Transverse colon (tissue), 4 donors: ENCODE data around the gene ZNF791. TPM values are rescaled to one million over a fixed set of nuclear protein-coding genes. Genes with fewer than 3 reads are reported as not detected.

ENCODE experiments used
- DNase-seq: peaks from one replicate; pipeline ENCODE4 v3.0.0-alpha.2; 2019
- H3K27ac ChIP-seq, 4 donors: fragments of 200-600 bp; sonication (generic); 2 replicates each; pipeline ENCODE4 v1.5.1; 2016 to 2018; ENCODE audit warnings: inconsistent platforms in 4 of 4
- H3K27me3 ChIP-seq: fragments of 200-600 bp; sonication (generic); 2 replicates; pipeline ENCODE4 v1.5.1; 2017; ENCODE audit warnings: inconsistent platforms
- H3K36me3 ChIP-seq, 4 donors: fragments of 200-600 bp; sonication (generic); 2 replicates each; pipeline ENCODE4 v1.5.1; 2017 to 2019; ENCODE audit warnings: inconsistent platforms in 4 of 4
- H3K4me1 ChIP-seq, 4 donors: fragments of 200-600 bp; sonication (generic); 2 replicates each; pipeline ENCODE4 v1.5.1; 2017 to 2020; ENCODE audit warnings: inconsistent platforms in 4 of 4
- H3K4me3 ChIP-seq, 4 donors: fragments of 200-600 bp; sonication (generic); 1 replicate in 1 of 4; 2 replicates in 3 of 4; pipeline versions ENCODE4 v1.5.1 to v1.6.1; 2017 to 2019; ENCODE audit warnings: inconsistent platforms in 4 of 4
- H3K9me3 ChIP-seq, 2 donors: fragments of 200-600 bp; sonication (generic); 2 replicates each; pipeline ENCODE4 v1.5.1; 2017 to 2019; ENCODE audit warnings: inconsistent platforms in 2 of 2
- CTCF ChIP-seq, 5 experiments: fragments of 200-600 bp in 3 of 5; fragments of 450-650 bp in 2 of 5; sonication (generic) in 3 of 5; IDR thresholded peaks; 1 replicate in 2 of 5; 2 replicates in 3 of 5; pipeline ENCODE4 v1.5.1; 2016 to 2017; ENCODE audit warnings: antibody characterized with exemption in 5 of 5, inconsistent platforms in 3 of 5, mild to moderate bottlenecking in 2 of 5, moderate library complexity in 1 of 5
- EP300 ChIP-seq: sonication (generic); formaldehyde crosslinking; IDR thresholded peaks from one replicate; pipeline ENCODE4 v1.6.1; 2017; ENCODE audit warnings: antibody characterized with exemption, low read depth
- POLR2A ChIP-seq: fragments of 450-650 bp; IDR thresholded peaks from one replicate; pipeline ENCODE4 v1.6.1; 2016; ENCODE audit warnings: antibody characterized with exemption, mild to moderate bottlenecking, moderate library complexity
- POLR2AphosphoS5 ChIP-seq, 3 donors: sonication (generic); formaldehyde crosslinking; IDR thresholded peaks; one replicate each; pipeline ENCODE4 v1.6.1; 2016; ENCODE audit warnings: antibody characterized with exemption in 3 of 3
- WGBS, 2 donors: methylation state at CpG; one replicate each; pipeline ENCODE4 v1.1.5; 2018; ENCODE audit warnings: low coverage in 1 of 2; 5-methylcytosine and 5-hydroxymethylcytosine counted together
- in situ Hi-C, 4 donors: fragments of 200-750 bp; cut with MboI; loops; one replicate each; pipeline versions ENCODE4 v1.15.0 to v1.15.1; 2017; ENCODE audit warnings: low sequenced_read_pairs in 3 of 4, low pct_ligation_motif_present in 1 of 4, low pct_unique_long_range_greater_than_20kb in 1 of 4
- intact Hi-C: fragments of 100-400 bp; cut with DNase I; formaldehyde crosslinking; loops from one replicate; pipeline ENCODE4 v1.15.1; 2023; ENCODE audit warnings: low total_unique reads
- total RNA-seq, 4 donors: library from RNA; depleted of rRNA; stranded (reverse); fragments of >200 nt; gene quantifications; one replicate each; pipeline ENCODE4 v1.1.0, GENCODE V29; 2016

ZNF791 gene
- total RNA-seq, 4 donors from 2014 or later, result 17.5 to 83.0 (median 24.9) TPM

DNA sequence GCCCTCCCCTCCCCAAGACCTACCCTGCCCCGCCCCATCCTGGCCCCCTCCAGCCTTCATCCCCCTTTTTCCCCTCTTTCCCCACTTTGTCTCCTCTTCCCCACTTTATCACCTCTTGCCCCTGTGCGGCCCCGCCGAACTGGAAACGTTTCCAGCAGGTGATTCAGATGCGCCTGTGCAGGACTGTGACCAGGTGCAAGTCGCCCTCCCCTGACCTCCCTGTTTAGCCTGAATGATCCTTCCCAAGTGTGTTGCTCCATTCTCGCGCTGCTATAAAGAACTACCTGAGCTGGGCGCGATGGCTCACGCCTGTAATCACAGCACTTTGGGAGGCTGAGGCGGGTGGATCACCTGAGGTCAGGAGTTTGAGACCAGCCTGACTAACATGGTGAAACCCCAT, 25.9 kb downstream of the ZNF791 start:
- Histone ChIP-seq H3K4me1 (peaks cover 0 to 6% (median 5%) of the 10 kb centered on the region in 4 donors), H3K36me3 (peaks cover 0 to 4% (median 0%) of the 10 kb centered on the region in 4 donors), H3K9me3 (no peaks in the 10 kb centered on the region), H3K27me3 (no peaks in the 10 kb centered on the region), H3K27ac (no peak overlapping the region), H3K4me3 (no peak overlapping the region)
- no peak for DNase-seq
- 53 to 56% methylated on average over 4 to 13 of the region's 13 CpGs for WGBS, 2 donors
- intact Hi-C loops, result no loop called here
- TF ChIP-seq EP300 (no peak), CTCF (IDR thresholded peaks at IDR 0.05) (no peak), POLR2A (no peak), POLR2AphosphoS5 (IDR thresholded peaks at IDR 0.05) (no peak)
- in situ Hi-C loops, result no loop called here

DNA sequence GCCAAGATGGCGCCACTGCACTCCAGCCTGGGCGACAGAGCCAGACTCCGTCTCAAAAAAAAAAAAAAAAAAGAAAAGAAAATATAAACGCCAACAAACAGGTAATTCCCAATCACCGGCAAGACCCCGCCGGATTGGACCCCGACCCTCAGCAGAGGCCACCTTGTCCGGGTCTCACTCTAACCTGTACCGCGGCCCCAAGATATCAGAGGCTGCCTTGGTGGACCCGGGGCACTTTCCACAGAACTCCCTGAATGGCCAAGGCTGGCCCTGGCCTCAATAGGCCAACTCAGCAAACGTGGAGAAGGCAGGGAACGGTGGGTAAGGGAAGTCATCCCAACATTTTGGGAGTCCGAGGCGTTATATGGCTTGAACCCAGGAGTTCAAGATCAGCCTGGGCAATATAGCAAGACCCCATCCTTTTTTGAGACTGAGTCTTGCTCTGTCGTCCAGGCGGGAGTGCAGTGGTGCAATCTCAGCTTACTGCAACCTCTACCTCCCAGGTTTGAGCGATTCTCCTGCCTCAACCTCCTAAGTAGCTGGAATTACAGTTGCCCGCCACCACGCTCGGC, 28.0 kb downstream of the ZNF791 start:
- intact Hi-C loops, result no loop called here
- in situ Hi-C loops, result no loop called here
- Histone ChIP-seq H3K9me3 (no peaks in the 10 kb centered on the region), H3K27ac (no peak overlapping the region), H3K36me3 (no peaks in the 10 kb centered on the region), H3K27me3 (no peaks in the 10 kb centered on the region), H3K4me3 (no peak overlapping the region), H3K4me1 (peaks cover 0 to 6% (median 5%) of the 10 kb centered on the region in 4 donors)
- WGBS, 2 donors, result 87 to 93% methylated on average over 3 to 22 of the region's 22 CpGs
- TF ChIP-seq EP300, result no peak
- no peak for TF ChIP-seq POLR2A
- TF ChIP-seq POLR2AphosphoS5 (IDR thresholded peaks at IDR 0.05), result no peak
- no peak for TF ChIP-seq CTCF (IDR thresholded peaks at IDR 0.05)
- DNase-seq, result no peak

DNA sequence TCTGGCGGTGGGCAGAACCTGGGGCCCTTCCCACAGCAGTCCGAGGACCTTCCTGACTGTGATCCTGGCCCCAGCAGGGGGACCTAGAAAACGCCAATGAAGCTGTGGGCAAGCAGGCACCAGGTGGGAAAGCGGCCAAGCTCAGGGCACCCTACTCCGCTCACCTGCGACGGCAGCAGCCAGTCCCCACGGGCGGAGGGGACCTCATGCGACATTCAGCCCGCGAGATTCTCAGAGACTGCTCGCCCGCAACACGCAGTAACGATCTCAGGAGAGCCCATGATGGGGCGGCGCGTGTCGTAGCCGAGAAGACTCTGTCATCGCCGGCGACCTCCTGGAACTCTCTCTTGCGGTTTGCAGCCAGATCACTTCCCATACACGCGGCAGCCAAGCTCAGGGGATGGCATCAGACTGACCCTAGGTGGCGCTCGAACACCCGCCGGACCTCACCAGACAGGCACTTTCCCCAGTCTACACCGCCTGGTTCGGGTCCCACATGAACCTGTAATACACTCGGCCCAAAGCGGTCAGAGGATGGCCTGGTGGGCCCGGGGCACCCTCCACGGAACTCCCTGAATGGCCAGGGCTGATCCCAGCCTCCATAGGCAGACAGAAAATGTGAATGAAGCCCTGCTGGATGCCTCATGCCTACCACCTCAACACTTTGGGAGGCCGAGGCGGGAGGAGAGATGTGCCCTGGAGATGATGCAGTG, 29.3 kb downstream of the ZNF791 start:
- no peaks in the 10 kb centered on the region for H3K27me3 ChIP-seq
- H3K36me3 ChIP-seq, result no peaks in the 10 kb centered on the region
- no peak overlapping the region for H3K27ac ChIP-seq
- in situ Hi-C loops (no loop called here), intact Hi-C loops (no loop called here)
- 12 to 18% methylated on average over 5 to 15 of the region's 39 CpGs for WGBS, 2 donors
- H3K4me3 ChIP-seq, result peak overlapping the region in 2 of 4 donors; percentile 10 to 15
- no peaks in the 10 kb centered on the region for H3K9me3 ChIP-seq
- H3K4me1 ChIP-seq, result peaks cover 0 to 6% (median 5%) of the 10 kb centered on the region in 4 donors
- DNase-seq, result peak; percentile 87
- TF ChIP-seq EP300 (no peak), POLR2A (no peak), POLR2AphosphoS5 (IDR thresholded peaks at IDR 0.05) (peak in 1 of 3 donors; percentile 9), CTCF (IDR thresholded peaks at IDR 0.05) (peak; percentile 71 to 81 (median 76))

DNA sequence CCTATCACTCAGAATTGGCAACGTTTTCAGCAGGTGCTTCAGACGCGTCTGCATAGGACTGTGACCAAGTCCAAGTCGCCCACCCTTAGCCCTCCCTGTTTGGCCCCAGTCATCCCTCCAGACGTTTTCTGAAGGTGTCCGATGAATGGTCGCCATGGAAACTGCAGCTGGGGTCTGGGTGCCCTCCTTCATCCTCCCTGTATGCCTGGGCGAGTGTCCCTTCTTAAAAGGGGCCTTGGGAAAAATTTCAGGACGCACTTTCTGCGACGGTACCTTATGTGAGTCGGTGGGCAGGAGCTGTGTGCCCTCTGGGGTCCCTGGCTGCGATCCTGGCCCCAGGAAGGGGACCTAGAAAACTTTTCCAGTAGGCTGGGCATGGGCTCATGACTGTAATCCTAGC, 30.7 kb downstream of the ZNF791 start:
- H3K27ac ChIP-seq, result no peak overlapping the region
- TF ChIP-seq EP300 (no peak), POLR2A (no peak), POLR2AphosphoS5 (IDR thresholded peaks at IDR 0.05) (no peak), CTCF (IDR thresholded peaks at IDR 0.05) (no peak)
- DNase-seq, result no peak
- intact Hi-C loops, result no loop called here
- H3K9me3 ChIP-seq, result no peaks in the 10 kb centered on the region
- peaks cover 0 to 6% (median 5%) of the 10 kb centered on the region in 4 donors for H3K4me1 ChIP-seq
- no peaks in the 10 kb centered on the region for H3K36me3 ChIP-seq
- 76% methylated on average over 13 of the region's 13 CpGs; no CpG with 5 or more reads in 1 of the 2 donors for WGBS, 2 donors
- in situ Hi-C loops, result no loop called here
- H3K4me3 ChIP-seq, result no peak overlapping the region
- no peaks in the 10 kb centered on the region for H3K27me3 ChIP-seq
